Breast epithelium (tissue), 3 donors: Measurements from ENCODE around the gene PRKCE.

Experiments used
- CTCF ChIP-seq, 3 donors: fragments of 450-650 bp; IDR thresholded peaks; one replicate each; pipeline ENCODE4 v1.5.1; 2016 to 2017; ENCODE audit warnings: antibody characterized with exemption in 3 of 3, mild to moderate bottlenecking in 3 of 3, moderate library complexity in 3 of 3
- POLR2A ChIP-seq: fragments of 450-650 bp; IDR thresholded peaks from one replicate; pipeline ENCODE4 v1.6.1; 2016; ENCODE audit warnings: antibody characterized with exemption, mild to moderate bottlenecking, moderate library complexity
- POLR2AphosphoS5 ChIP-seq, 3 donors: sonication (generic); formaldehyde crosslinking; IDR thresholded peaks; one replicate each; pipeline ENCODE4 v1.6.1; 2017; ENCODE audit warnings: antibody characterized with exemption in 3 of 3

GRCh38 chr2:46094689-46095088 lies 443.2 kb downstream of the PRKCE start:
- TF ChIP-seq CTCF (IDR thresholded peaks at IDR 0.05) = no peak
- no peak for TF ChIP-seq POLR2A
- no peak for TF ChIP-seq POLR2AphosphoS5 (IDR thresholded peaks at IDR 0.05)
